Hepatic stellate cell (primary cell): Measurements from ENCODE around the gene HIVEP3.
"Not testable (repeated sequence)": the region's sequence is repeated elsewhere in the genome, so short reads cannot be mapped to it uniquely, and the experiment has no call there.

ENCODE experiments used
- DNase-seq: peaks from one replicate; pipeline ENCODE4 v3.0.0; 2011; ENCODE audit warnings: low spot score

The HIVEP3 gene

GRCh38 chr1:41711581-41711980 is 207.1 kb downstream of the HIVEP3 start:
- DNase-seq: no peak

- no peak for DNase-seq
These were observed 207.7 kb downstream of the HIVEP3 start for GRCh38 chr1:41710980-41711379.

- no peak for DNase-seq
These were observed 208.8 kb downstream of the HIVEP3 start for GRCh38 chr1:41709873-41710272.

GRCh38 chr1:41709331-41709730 is 209.4 kb downstream of the HIVEP3 start:
- DNase-seq: no peak

GRCh38 chr1:41708332-41708731 is 210.4 kb downstream of the HIVEP3 start:
- DNase-seq: no peak

- no peak for DNase-seq
These were observed 210.9 kb downstream of the HIVEP3 start for GRCh38 chr1:41707793-41708192.

- DNase-seq: no peak
These were observed 212.9 kb downstream of the HIVEP3 start for GRCh38 chr1:41705798-41706197.

- no peak for DNase-seq
These were observed 214.5 kb downstream of the HIVEP3 start for GRCh38 chr1:41704196-41704595.

- DNase-seq: no peak
These were observed 216.0 kb downstream of the HIVEP3 start for GRCh38 chr1:41702771-41703170.

- no peak for DNase-seq
These were observed 217.7 kb downstream of the HIVEP3 start for GRCh38 chr1:41700986-41701535.

GRCh38 chr1:41700581-41700980 is 218.1 kb downstream of the HIVEP3 start:
- no peak for DNase-seq

- no peak for DNase-seq
These were observed 218.9 kb downstream of the HIVEP3 start for GRCh38 chr1:41699861-41700248.

GRCh38 chr1:41698916-41699860 is 219.5 kb downstream of the HIVEP3 start:
- no peak for DNase-seq

GRCh38 chr1:41696381-41696780 is 222.3 kb downstream of the HIVEP3 start:
- DNase-seq: no peak

- no peak for DNase-seq
These were observed 223.5 kb downstream of the HIVEP3 start for GRCh38 chr1:41695118-41695745.

- not testable (repeated sequence) for DNase-seq
These were observed 226.8 kb downstream of the HIVEP3 start for GRCh38 chr1:41691966-41692365.

- no peak for DNase-seq
These were observed 227.3 kb downstream of the HIVEP3 start for GRCh38 chr1:41691424-41691823.

GRCh38 chr1:41690331-41690730 is 228.4 kb downstream of the HIVEP3 start:
- no peak for DNase-seq

- DNase-seq: no peak
These were observed 229.2 kb downstream of the HIVEP3 start for GRCh38 chr1:41689558-41689981.

- no peak for DNase-seq
These were observed 229.6 kb downstream of the HIVEP3 start for GRCh38 chr1:41689139-41689538.

- no peak for DNase-seq
These were observed 231.7 kb downstream of the HIVEP3 start for GRCh38 chr1:41687007-41687406.

GRCh38 chr1:41683681-41684500 is 234.8 kb downstream of the HIVEP3 start:
- DNase-seq: no peak
